ENCODE results near the gene ADCY3. TPM values are rescaled to one million over a fixed set of nuclear protein-coding genes. Genes with fewer than 3 reads are reported as not detected.

The ADCY3 gene
- total and polyA plus RNA-seq, 2 of the 13 experiments (the other 11 are each of a cell fraction or from before 2014, with no cell fraction given) = 0.11 to 0.61 TPM

DNA sequence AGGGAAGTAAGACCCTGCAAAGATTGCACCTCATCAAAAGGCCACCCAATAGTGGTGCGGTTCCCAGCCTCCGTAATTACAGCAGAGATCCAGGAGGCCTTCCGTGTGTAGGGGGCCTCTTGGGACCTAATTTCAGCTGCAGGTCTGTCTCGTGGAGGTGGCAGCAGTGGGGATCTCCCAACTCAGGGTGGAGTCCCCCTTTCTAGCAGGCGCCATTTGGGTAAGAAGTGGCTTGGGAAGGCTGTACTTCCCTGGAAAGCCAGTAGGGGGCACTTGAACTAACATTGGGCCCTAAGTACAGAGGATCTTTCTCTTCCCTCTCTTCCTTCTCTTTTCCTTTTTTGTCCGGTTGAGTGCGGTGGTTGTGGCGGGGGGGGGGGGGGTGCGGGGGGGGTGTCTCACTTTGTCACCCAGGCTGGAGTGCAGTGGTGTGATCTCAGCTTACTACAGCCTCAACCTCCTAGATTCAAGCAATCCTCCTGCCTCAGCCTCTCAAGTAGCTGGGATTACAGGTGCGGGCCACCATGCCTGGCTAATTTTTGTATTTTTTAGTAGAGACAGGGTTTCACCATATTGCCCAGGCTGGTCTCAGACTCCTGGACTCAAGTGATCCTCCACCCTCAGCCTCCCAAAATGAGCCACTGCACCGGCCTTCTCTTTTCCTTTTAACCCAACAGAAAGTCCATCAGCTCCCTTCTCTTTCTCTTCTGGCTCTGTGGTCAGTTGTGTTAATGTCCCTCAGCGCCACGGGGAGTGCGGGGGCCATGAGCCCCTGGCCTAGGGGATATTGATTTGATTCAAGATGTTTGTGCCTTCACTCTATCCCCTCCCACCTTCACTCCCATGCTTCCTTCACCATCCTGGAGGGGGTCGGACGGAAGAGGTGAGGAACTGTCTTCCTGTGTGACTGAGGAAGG is 94.8 kb downstream of the ADCY3 start (continued):
- TF ChIP-seq, protein P1, sequence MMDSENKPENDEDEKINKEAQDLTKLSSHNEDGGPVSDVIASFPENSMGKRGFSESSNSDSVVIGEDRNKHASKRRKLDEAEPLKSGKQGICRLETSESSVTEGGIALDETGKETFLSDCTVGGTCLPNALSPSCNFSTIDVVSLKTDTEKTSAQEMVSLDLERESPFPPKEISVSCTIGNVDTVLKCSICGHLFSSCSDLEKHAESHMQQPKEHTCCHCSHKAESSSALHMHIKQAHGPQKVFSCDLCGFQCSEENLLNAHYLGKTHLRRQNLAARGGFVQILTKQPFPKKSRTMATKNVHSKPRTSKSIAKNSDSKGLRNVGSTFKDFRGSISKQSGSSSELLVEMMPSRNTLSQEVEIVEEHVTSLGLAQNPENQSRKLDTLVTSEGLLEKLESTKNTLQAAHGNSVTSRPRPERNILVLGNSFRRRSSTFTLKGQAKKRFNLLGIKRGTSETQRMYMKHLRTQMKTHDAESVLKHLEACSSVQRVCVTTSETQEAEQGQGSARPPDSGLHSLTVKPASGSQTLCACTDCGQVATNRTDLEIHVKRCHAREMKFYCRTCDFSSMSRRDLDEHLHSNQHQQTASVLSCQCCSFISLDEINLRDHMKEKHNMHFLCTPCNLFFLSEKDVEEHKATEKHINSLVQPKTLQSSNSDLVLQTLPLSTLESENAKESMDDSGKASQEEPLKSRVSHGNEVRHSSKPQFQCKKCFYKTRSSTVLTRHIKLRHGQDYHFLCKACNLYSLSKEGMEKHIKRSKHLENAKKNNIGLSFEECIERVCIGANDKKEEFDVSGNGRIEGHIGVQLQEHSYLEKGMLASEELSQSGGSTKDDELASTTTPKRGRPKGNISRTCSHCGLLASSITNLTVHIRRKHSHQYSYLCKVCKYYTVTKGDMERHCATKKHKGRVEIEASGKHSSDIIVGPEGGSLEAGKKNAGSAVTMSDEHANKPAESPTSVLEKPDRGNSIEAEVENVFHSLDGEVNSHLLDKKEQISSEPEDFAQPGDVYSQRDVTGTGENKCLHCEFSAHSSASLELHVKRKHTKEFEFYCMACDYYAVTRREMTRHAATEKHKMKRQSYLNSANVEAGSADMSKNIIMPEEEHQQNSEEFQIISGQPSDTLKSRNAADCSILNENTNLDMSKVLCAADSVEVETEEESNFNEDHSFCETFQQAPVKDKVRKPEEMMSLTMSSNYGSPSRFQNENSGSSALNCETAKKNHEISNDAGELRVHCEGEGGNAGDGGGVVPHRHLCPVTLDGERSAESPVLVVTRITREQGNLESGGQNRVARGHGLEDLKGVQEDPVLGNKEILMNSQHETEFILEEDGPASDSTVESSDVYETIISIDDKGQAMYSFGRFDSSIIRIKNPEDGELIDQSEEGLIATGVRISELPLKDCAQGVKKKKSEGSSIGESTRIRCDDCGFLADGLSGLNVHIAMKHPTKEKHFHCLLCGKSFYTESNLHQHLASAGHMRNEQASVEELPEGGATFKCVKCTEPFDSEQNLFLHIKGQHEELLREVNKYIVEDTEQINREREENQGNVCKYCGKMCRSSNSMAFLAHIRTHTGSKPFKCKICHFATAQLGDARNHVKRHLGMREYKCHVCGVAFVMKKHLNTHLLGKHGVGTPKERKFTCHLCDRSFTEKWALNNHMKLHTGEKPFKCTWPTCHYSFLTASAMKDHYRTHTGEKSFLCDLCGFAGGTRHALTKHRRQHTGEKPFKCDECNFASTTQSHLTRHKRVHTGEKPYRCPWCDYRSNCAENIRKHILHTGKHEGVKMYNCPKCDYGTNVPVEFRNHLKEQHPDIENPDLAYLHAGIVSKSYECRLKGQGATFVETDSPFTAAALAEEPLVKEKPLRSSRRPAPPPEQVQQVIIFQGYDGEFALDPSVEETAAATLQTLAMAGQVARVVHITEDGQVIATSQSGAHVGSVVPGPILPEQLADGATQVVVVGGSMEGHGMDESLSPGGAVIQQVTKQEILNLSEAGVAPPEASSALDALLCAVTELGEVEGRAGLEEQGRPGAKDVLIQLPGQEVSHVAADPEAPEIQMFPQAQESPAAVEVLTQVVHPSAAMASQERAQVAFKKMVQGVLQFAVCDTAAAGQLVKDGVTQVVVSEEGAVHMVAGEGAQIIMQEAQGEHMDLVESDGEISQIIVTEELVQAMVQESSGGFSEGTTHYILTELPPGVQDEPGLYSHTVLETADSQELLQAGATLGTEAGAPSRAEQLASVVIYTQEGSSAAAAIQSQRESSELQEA (CRISPR knock-in tag; IDR thresholded peaks at IDR 0.05; ENCODE audit: not compliant biosample characterization) = no peak
- TF ChIP-seq ZBTB20 (CRISPR knock-in tag; IDR thresholded peaks at IDR 0.05; ENCODE audit: borderline replicate concordance, low read depth) = no peak
- TF ChIP-seq NR2F2 (IDR thresholded peaks at IDR 0.05; ENCODE audit: borderline replicate concordance, low read depth) = no peak
- TF ChIP-seq MLLT10 (CRISPR knock-in tag; IDR thresholded peaks at IDR 0.05) = no peak
- TF ChIP-seq, protein P2, sequence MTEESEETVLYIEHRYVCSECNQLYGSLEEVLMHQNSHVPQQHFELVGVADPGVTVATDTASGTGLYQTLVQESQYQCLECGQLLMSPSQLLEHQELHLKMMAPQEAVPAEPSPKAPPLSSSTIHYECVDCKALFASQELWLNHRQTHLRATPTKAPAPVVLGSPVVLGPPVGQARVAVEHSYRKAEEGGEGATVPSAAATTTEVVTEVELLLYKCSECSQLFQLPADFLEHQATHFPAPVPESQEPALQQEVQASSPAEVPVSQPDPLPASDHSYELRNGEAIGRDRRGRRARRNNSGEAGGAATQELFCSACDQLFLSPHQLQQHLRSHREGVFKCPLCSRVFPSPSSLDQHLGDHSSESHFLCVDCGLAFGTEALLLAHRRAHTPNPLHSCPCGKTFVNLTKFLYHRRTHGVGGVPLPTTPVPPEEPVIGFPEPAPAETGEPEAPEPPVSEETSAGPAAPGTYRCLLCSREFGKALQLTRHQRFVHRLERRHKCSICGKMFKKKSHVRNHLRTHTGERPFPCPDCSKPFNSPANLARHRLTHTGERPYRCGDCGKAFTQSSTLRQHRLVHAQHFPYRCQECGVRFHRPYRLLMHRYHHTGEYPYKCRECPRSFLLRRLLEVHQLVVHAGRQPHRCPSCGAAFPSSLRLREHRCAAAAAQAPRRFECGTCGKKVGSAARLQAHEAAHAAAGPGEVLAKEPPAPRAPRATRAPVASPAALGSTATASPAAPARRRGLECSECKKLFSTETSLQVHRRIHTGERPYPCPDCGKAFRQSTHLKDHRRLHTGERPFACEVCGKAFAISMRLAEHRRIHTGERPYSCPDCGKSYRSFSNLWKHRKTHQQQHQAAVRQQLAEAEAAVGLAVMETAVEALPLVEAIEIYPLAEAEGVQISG (CRISPR knock-in tag; IDR thresholded peaks at IDR 0.05) = no peak
- no peak for TF ChIP-seq SMAD1 (CRISPR knock-in tag; IDR thresholded peaks at IDR 0.05; ENCODE audit: borderline replicate concordance, low read depth)
- TF ChIP-seq, protein P3, sequence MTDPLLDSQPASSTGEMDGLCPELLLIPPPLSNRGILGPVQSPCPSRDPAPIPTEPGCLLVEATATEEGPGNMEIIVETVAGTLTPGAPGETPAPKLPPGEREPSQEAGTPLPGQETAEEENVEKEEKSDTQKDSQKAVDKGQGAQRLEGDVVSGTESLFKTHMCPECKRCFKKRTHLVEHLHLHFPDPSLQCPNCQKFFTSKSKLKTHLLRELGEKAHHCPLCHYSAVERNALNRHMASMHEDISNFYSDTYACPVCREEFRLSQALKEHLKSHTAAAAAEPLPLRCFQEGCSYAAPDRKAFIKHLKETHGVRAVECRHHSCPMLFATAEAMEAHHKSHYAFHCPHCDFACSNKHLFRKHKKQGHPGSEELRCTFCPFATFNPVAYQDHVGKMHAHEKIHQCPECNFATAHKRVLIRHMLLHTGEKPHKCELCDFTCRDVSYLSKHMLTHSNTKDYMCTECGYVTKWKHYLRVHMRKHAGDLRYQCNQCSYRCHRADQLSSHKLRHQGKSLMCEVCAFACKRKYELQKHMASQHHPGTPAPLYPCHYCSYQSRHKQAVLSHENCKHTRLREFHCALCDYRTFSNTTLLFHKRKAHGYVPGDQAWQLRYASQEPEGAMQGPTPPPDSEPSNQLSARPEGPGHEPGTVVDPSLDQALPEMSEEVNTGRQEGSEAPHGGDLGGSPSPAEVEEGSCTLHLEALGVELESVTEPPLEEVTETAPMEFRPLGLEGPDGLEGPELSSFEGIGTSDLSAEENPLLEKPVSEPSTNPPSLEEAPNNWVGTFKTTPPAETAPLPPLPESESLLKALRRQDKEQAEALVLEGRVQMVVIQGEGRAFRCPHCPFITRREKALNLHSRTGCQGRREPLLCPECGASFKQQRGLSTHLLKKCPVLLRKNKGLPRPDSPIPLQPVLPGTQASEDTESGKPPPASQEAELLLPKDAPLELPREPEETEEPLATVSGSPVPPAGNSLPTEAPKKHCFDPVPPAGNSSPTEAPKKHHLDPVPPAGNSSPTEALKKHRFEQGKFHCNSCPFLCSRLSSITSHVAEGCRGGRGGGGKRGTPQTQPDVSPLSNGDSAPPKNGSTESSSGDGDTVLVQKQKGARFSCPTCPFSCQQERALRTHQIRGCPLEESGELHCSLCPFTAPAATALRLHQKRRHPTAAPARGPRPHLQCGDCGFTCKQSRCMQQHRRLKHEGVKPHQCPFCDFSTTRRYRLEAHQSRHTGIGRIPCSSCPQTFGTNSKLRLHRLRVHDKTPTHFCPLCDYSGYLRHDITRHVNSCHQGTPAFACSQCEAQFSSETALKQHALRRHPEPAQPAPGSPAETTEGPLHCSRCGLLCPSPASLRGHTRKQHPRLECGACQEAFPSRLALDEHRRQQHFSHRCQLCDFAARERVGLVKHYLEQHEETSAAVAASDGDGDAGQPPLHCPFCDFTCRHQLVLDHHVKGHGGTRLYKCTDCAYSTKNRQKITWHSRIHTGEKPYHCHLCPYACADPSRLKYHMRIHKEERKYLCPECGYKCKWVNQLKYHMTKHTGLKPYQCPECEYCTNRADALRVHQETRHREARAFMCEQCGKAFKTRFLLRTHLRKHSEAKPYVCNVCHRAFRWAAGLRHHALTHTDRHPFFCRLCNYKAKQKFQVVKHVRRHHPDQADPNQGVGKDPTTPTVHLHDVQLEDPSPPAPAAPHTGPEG (CRISPR knock-in tag; IDR thresholded peaks at IDR 0.05) = no peak
- no peak for TF ChIP-seq ZSCAN25 (CRISPR knock-in tag; IDR thresholded peaks at IDR 0.05)
- no peak for TF ChIP-seq YEATS4 (CRISPR knock-in tag; IDR thresholded peaks at IDR 0.05; ENCODE audit: borderline replicate concordance)

Data from HepG2 (cell line).